NT2/D1 (cell line): ENCODE results near the gene FMO4.

ENCODE experiments used
- SUZ12 ChIP-seq: IDR thresholded peaks from 2 replicates; pipeline ENCODE4 v1.6.1; 2011; ENCODE audit not compliant: insufficient read length, insufficient read depth; ENCODE audit errors: extremely low read depth
- YY1 ChIP-seq: IDR thresholded peaks from 2 replicates; pipeline ENCODE4 v1.6.1; 2011; ENCODE audit not compliant: insufficient read length, insufficient read depth
- ZNF274 ChIP-seq: IDR thresholded peaks from 2 replicates; pipeline ENCODE4 v1.6.1; 2011; ENCODE audit warnings: mild to moderate bottlenecking, low read depth, low read length

DNA sequence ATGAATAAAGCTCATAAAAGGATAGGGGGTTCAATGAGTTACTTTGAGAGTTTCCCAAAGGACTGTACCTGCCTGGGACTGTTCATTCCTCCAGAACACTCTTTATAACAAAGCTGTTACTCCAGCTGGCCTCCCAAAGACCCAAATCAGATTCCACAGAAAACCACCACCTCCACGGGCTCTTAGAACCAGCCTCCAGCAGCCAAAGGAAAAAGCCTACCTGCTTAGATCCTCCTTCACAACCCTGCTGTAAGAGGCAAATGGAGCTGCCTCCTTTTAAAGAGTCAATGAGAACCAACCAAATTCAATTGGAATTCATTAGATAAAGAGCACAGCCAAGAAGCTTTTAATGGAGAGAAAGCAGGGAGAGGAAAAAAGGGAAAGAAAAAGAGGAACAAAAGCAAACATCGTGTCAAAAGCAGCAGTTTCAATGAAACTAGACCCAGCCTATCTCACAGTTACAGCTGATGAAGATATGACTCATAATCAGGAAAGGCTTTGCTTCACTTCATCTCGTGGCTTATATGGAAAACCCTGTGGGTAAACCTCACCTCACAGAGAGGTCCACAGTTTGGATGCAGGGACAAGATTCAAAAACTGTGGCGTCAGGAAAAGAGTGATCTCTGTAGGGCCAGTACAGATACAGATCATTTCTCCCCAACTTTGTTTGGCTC, 27.8 kb upstream of the FMO4 start:
- no peak for TF ChIP-seq YY1
- TF ChIP-seq ZNF274: no peak
- no peak for TF ChIP-seq SUZ12
